Aorta (tissue), 5 donors: ENCODE measurements around the gene TRABD. TPM values are rescaled to one million over a fixed set of nuclear protein-coding genes. Genes with fewer than 3 reads are reported as not detected.
"Not testable (repeated sequence)": the region's sequence is repeated elsewhere in the genome, so short reads cannot be mapped to it uniquely, and the experiment has no call there.

Source experiments
- ATAC-seq: fragments of 200-7000 bp; cut with Tn5 transposase; one replicate; pipeline ENCODE4 v1.9.1; 2022; ENCODE audit warnings: moderate library complexity; ENCODE audit not compliant: low FRiP score
- DNase-seq, 2 donors: peaks; one replicate each; pipeline ENCODE4 v3.0.0-alpha.2; 2020
- H3K27ac ChIP-seq, 2 donors: one replicate each; pipeline ENCODE4 v1.5.1; 2013; ENCODE audit warnings: low read length in 2 of 2, mild to moderate bottlenecking in 2 of 2, moderate library complexity in 2 of 2, control low read depth in 1 of 2, inconsistent platforms in 1 of 2, low read depth in 1 of 2
- H3K27me3 ChIP-seq, 2 donors: one replicate each; pipeline ENCODE4 v1.6.1; 2013; ENCODE audit warnings: control low read depth in 1 of 2, low read length in 1 of 2, mild to moderate bottlenecking in 1 of 2, moderate library complexity in 1 of 2; ENCODE audit not compliant: insufficient read depth in 2 of 2, control insufficient read depth in 1 of 2
- H3K36me3 ChIP-seq, 2 donors: one replicate each; pipeline ENCODE4 v1.6.1; 2013; ENCODE audit warnings: control low read depth in 1 of 2, low read length in 1 of 2, mild to moderate bottlenecking in 1 of 2; ENCODE audit not compliant: insufficient read depth in 2 of 2, control insufficient read depth in 1 of 2
- H3K4me1 ChIP-seq, 2 donors: one replicate each; pipeline ENCODE4 v1.6.1; 2013; ENCODE audit warnings: low read length in 2 of 2, control low read depth in 1 of 2, mild to moderate bottlenecking in 1 of 2, moderate library complexity in 1 of 2; ENCODE audit not compliant: insufficient read depth in 2 of 2, control insufficient read depth in 1 of 2
- H3K4me3 ChIP-seq, 2 donors: one replicate each; pipeline ENCODE4 v1.5.1; 2013; ENCODE audit warnings: low read length in 2 of 2, control low read depth in 1 of 2, mild to moderate bottlenecking in 1 of 2
- H3K9me3 ChIP-seq: one replicate; pipeline ENCODE4 v1.6.1; 2013; ENCODE audit warnings: mild to moderate bottlenecking, low read length; ENCODE audit not compliant: control insufficient read depth
- WGBS, 2 donors: extraction: QIAGEN DNeasy Blood & Tissue Kit; methylation state at CpG; one replicate each; pipeline ENCODE4 v1.1.7; 2013; 5-methylcytosine and 5-hydroxymethylcytosine counted together
- intact Hi-C, 2 donors: fragments of 100-400 bp; cut with DNase I; formaldehyde crosslinking; loops; one replicate each; pipeline versions ENCODE4 v1.14.2 to v1.15.0; 2022
- long read RNA-seq, 2 donors: library from polyadenylated mRNA; unstranded; transcript quantifications; one replicate each; pipeline ENCODE4 v2.0.0, GENCODE V29; 2020 to 2021
- polyA plus RNA-seq, 2 donors: library from polyadenylated mRNA; stranded (reverse); fragments of 200-250 nt; gene quantifications; one replicate each; pipeline ENCODE4 v1.2.3, GENCODE V29; 2013
- total RNA-seq, 2 donors: library from RNA; stranded (reverse); fragmentation: NEBNext Ultra II Directional; extraction: Animal tissue kit (Norgen Biotek cat#: 25700); gene quantifications; one replicate each; pipeline ENCODE4 v1.2.1, GENCODE V29; 2021
- donor health status: healthy with polysubstance abuse.
- donor health status: Bipolar disorder and iron deficiency.
- donor health status: DM: no; HTN: no; CAD: no.
- donor health status: DM: no; HTN: no; CAD: no.
- donor health status: DM: yes; HTN: yes; CAD: no.

The TRABD gene, protein sequence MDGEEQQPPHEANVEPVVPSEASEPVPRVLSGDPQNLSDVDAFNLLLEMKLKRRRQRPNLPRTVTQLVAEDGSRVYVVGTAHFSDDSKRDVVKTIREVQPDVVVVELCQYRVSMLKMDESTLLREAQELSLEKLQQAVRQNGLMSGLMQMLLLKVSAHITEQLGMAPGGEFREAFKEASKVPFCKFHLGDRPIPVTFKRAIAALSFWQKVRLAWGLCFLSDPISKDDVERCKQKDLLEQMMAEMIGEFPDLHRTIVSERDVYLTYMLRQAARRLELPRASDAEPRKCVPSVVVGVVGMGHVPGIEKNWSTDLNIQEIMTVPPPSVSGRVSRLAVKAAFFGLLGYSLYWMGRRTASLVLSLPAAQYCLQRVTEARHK
- total RNA-seq (10 to 100 TPM; 27.1 to 33.4 TPM), polyA plus RNA-seq (10 to 100 TPM; 13.5 to 53.2 TPM)
- long read RNA-seq, donor 1, transcript TRABD-203 (10 exons, 2,172 nt), result minor isoform, 5 of 175 reads
- long read RNA-seq, donor 1, transcript TRABD-201 (10 exons, 2,329 nt), result minor isoform, 40 of 175 reads
- long read RNA-seq, donor 1, transcript TRABD-202 (10 exons, 2,272 nt), result major isoform, 55 of 175 reads
- long read RNA-seq, donor 1, partial matches to known transcripts, result 22 of 175 reads
- long read RNA-seq, donor 1, other reads (novel, unspliced or antisense), result 47 of 175 reads
- long read RNA-seq, donor 2, transcript TRABD-202 (10 exons, 2,272 nt), result major isoform, 9 of 38 reads
- long read RNA-seq, donor 2, partial matches to known transcripts, result 4 of 38 reads
- long read RNA-seq, donor 2, other reads (novel, unspliced or antisense), result 18 of 38 reads

DNA sequence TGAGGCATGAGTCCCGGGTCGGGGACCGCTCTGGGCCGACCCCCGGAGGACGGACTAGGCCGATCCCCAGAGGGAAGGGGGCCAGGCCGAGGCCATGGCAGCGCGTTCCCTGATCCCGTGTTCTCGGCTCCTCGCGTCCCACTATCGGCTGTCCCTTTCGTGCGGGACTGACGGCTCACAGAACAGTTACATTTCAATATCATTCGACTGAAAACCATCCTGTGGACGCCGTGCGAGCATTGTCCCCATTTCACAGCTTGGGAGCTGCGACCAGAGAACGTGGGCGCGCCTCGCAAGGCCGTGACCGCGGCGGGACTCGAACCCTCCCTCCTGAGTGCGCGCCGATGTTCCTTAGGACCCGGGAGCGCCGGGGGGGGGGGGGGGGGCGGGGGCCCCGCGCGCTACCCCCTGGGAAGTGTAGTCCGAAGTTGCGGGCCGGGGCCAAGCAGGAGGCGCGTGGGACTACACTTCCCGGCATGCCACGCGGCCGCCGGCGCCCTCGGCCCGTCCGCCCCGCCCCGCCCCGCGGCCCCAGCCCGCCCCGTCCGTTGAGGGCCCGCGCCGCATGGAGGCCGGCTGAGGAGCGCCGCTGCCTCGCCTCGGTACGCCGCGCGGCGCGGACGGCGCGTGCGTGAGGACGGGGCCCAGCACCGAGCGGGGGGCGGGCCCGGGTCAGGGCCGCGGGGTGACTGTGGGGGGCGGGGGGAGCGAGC, at the start of gene TRABD:
TRABD (plus strand) TSS at position 539 of the 713 bp plus-strand sequence. CDS start 7,148 bp downstream, outside the sequence.
- H3K9me3 ChIP-seq, result no peaks in the 10 kb centered on the region
- peak; percentile 94 to 95 for DNase-seq
- 1 to 3% methylated on average over 35 to 90 of the region's 90 CpGs for WGBS, 2 donors
- H3K27me3 ChIP-seq, result no peaks in the 10 kb centered on the region
- peak within 1 kb of the TSS; percentile 58 to 68 for H3K4me3 ChIP-seq
- no peaks in the 10 kb centered on the region for H3K4me1 ChIP-seq
- intact Hi-C loops, result no loop called here
- no peaks in the 10 kb centered on the region for H3K36me3 ChIP-seq
- ATAC-seq, result peak; percentile 91
- H3K27ac ChIP-seq, result no peak within 1 kb of the TSS

DNA sequence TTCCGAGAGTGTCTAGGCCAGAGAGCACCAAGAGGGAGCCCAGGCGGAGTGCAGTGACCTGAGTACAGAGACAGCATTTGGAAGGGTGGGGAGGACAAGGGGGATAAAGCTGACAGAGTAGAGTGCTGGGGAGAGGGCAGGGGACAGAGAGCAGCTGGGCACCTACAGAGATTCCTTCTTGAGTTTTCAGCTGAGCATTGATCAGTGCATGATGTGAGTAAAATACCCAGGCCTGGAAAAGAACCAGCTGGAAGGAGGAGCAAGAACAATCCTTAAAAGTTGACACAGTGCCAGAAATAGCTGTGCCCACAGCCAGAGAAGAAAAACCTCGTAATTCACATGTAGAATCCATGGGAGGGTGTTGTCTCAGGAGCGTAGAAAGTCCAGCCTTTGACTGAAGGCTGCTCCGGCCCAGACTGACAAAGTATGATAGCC, 49.1 kb upstream of the TRABD start:
- WGBS, 2 donors, result 30 to 32% methylated on average over 5 of the region's 5 CpGs
- intact Hi-C loops, result no loop called here
- Histone ChIP-seq H3K4me1 (no peaks in the 10 kb centered on the region), H3K27ac (no peak overlapping the region), H3K9me3 (peaks cover 3% of the 10 kb centered on the region), H3K27me3 (no peaks in the 10 kb centered on the region), H3K36me3 (no peaks in the 10 kb centered on the region), H3K4me3 (no peak overlapping the region)
- peak in 1 of 2 donors; percentile 34 for DNase-seq
- no peak for ATAC-seq

DNA sequence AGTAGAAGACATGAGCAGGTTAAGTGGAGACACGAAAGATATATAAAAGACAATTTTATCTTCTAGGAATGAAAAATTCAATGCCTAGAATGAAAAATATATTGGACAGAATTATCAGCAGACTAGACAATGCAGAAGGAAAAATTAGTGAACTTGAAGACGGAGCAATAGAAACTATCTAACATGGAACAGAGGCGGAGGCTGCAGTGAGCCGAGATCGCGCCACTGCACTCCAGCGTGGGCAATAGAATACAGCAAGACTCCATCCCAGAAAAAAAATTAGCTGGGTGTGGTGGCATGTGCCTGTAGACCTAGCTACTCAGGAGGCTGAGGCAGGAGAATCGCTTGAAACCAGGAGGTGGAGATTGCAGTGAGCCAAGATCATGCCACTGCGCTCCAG, 48.4 kb upstream of the TRABD start:
- H3K4me1 ChIP-seq, intact Hi-C loops, H3K36me3 ChIP-seq, ATAC-seq, H3K4me3 ChIP-seq, H3K9me3 ChIP-seq, H3K27me3 ChIP-seq, H3K27ac ChIP-seq: not testable (repeated sequence)
- whole genome bisulfite sequencing, 2 donors, result 96 to 97% methylated on average over 9 of the region's 9 CpGs
- peak in 1 of 2 donors; percentile 7 for DNase-seq

DNA sequence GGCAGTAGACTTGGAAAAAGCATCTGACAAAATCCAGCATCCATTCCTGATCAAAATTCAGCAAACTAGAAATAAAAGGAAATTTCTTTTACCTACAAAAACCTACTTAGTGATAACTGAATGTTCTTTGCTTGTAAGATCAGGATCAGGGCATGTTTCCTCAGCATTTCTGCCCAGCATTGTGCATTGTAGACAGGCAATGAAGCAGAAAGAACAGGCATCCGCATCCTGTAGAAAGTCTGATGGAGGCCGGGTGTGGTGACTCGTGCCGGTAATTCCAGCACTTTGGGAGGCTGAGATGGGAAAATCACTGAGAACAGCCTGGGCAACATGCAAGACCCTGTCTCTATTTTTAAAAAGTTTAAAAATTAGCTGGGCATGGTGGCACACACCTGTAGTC, 47.7 kb upstream of the TRABD start:
- Histone ChIP-seq H3K4me1 (no peaks in the 10 kb centered on the region), H3K4me3 (no peak overlapping the region), H3K9me3 (no peaks in the 10 kb centered on the region), H3K27me3 (no peaks in the 10 kb centered on the region), H3K27ac (no peak overlapping the region), H3K36me3 (no peaks in the 10 kb centered on the region)
- 97 to 100% methylated on average over 4 of the region's 4 CpGs for WGBS, 2 donors
- ATAC-seq (no peak), DNase-seq (peak in 1 of 2 donors; percentile 31)
- intact Hi-C loops, result no loop called here

DNA sequence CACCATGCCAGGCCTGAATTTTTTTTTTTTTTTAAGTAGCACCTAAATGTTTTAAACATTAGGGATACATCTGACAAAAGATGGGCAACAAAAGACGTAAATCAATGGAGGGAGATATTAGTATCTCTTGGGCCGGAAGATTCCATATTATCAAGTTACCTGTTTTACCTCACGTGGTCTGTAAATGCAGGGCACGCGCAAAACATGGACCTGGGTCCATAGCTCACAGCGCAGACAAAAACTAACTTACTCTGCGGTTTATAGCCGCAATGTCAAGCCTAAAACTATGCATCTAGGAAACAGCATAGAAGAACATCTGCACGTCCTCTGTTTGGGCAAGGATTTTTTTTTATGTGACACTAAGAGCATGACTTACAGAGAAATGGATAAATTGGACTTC, 46.7 kb upstream of the TRABD start:
- intact Hi-C loops, result no loop called here
- Histone ChIP-seq H3K36me3 (no peaks in the 10 kb centered on the region), H3K27me3 (no peaks in the 10 kb centered on the region), H3K4me1 (no peaks in the 10 kb centered on the region), H3K9me3 (no peaks in the 10 kb centered on the region), H3K27ac (no peak overlapping the region), H3K4me3 (no peak overlapping the region)
- WGBS, 2 donors, result 95% methylated on average over 9 of the region's 9 CpGs
- DNase-seq, result peak in 1 of 2 donors; percentile 11
- ATAC-seq, result no peak

DNA sequence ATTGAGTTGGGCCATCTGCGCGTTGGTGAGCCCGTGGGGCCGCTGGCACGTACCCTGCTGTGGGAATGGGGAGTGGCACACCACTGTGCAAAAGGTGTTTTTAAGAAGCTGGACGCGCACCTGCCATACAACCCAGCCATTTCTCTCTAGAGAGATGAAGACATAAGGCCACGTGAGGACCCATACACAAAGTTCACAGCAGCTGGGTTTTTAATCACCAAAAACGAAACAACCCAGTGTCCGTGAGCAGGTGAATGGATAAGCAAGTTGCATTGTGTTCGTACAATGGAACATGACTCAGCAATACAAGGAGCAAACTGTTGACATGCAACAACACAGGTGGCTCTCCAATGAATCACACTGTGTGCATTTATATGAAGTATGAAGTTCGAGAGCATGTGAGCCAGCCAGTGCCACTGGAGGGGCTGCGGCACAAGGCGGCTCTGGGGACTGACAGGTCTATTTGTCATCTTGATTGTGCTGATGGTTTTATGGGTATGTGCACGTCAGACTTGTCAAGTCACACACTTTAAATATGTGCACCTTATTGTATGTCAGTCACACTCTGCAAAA, 45.8 kb upstream of the TRABD start:
- H3K4me1 ChIP-seq, result no peaks in the 10 kb centered on the region
- DNase-seq, result peak in 1 of 2 donors; percentile 49
- no peaks in the 10 kb centered on the region for H3K36me3 ChIP-seq
- ATAC-seq, result no peak
- intact Hi-C loops, result no loop called here
- no peaks in the 10 kb centered on the region for H3K27me3 ChIP-seq
- H3K9me3 ChIP-seq, result no peaks in the 10 kb centered on the region
- WGBS, 2 donors, result 87 to 93% methylated on average over 15 of the region's 15 CpGs
- H3K27ac ChIP-seq, result no peak overlapping the region
- no peak overlapping the region for H3K4me3 ChIP-seq

DNA sequence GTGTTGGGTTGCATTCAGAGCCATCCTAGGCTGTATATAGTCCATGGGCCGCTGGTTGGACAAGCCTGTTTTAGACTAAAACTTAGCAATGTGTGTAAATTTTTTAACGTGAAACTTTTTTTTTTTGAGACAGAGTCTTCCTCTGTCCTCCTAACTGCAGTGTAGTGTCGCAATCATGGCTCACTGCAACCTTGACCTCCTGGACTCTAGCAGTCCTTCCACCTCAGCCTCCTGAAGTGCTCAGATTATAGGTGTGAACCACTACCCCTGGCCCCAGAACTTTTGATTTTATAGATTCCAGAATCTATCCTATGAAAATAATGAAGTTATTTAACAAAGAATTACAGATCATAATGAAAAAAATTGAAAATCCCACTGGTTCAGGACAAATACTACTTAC, 45.1 kb upstream of the TRABD start:
- Histone ChIP-seq H3K27me3 (no peaks in the 10 kb centered on the region), H3K36me3 (no peaks in the 10 kb centered on the region), H3K9me3 (no peaks in the 10 kb centered on the region), H3K4me3 (no peak overlapping the region), H3K27ac (no peak overlapping the region), H3K4me1 (no peaks in the 10 kb centered on the region)
- intact Hi-C loops, result no loop called here
- peak in 1 of 2 donors; percentile 8 for DNase-seq
- no peak for ATAC-seq
- WGBS, 2 donors, result 84 to 85% methylated on average over 3 of the region's 3 CpGs

DNA sequence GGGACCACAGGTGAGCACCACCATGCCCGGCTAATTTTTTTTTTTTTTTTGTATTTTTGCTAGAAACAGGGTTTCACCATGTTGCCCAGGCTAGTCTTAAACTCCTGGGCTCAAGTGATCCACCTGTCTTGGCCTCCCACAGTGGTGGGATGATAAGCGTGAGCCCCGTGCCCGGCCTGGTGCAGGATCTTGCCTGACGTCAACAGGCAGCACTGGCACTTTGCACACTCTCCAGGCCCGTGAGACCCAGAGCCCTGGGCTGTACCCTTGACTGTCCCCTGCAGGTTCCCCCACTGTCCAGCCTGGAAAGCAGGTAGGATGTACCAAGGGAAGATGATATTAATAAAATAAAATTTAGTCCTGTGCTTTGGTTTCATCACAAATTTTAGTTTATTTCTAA, 44.3 kb upstream of the TRABD start:
- no peak for ATAC-seq
- Histone ChIP-seq H3K9me3 (no peaks in the 10 kb centered on the region), H3K27ac (no peak overlapping the region), H3K4me3 (no peak overlapping the region), H3K36me3 (no peaks in the 10 kb centered on the region), H3K4me1 (no peaks in the 10 kb centered on the region), H3K27me3 (no peaks in the 10 kb centered on the region)
- intact Hi-C loops, result no loop called here
- DNase-seq, result peak in 1 of 2 donors; percentile 28
- 19 to 24% methylated on average over 6 of the region's 6 CpGs for WGBS, 2 donors
